K562 (cell line): ENCODE results near the gene C2orf76. TPM values are rescaled to one million over a fixed set of nuclear protein-coding genes. Genes with fewer than 3 reads are reported as not detected.

Source experiments
- ESRRA ChIP-seq: fragments of 450-650 bp; IDR thresholded peaks from 2 replicates; pipeline ENCODE4 v1.6.1; 2014; ENCODE audit warnings: low read depth, mild to moderate bottlenecking, moderate library complexity, borderline replicate concordance
- FOSL1 ChIP-seq: fragments of 200-800 bp; sonication (Bioruptor generic); conservative IDR thresholded peaks from 2 replicates; pipeline ENCODE4 v1.6.1; 2016; ENCODE audit warnings: missing genetic modification characterization, missing compliant biosample characterization
- JUND ChIP-seq, 2 experiments: IDR thresholded peaks; 2 replicates in 1 of 2; 3 replicates in 1 of 2; pipeline ENCODE4 v1.6.1; 2011; ENCODE audit warnings: borderline replicate concordance in 2 of 2, low read depth in 2 of 2, low read length in 2 of 2, improper control_type of control experiment in 1 of 2, missing biosample characterization in 1 of 2, missing genetic modification characterization in 1 of 2, missing genetic modification reagents in 1 of 2
- RCOR1 ChIP-seq, 2 experiments: IDR thresholded peaks; 2 replicates each; pipeline ENCODE4 v1.6.1; 2012; ENCODE audit warnings: low read depth in 2 of 2, low read length in 2 of 2, borderline replicate concordance in 1 of 2, improper control_type of control experiment in 1 of 2
- VEZF1 ChIP-seq: fragments of 200-800 bp; sonication (Bioruptor generic); IDR thresholded peaks from 2 replicates; pipeline ENCODE4 v1.6.1; 2017; ENCODE audit warnings: missing genetic modification characterization, missing compliant biosample characterization
- ZNF740 ChIP-seq, 3 experiments: fragments of 200-800 bp in 1 of 3; sonication (Bioruptor generic) in 1 of 3; sonication (generic) in 1 of 3; formaldehyde crosslinking in 1 of 3; IDR thresholded peaks; 2 replicates each; pipeline versions ENCODE4 v1.6.1 to v1.8.0; 2016 to 2022; ENCODE audit warnings: mild to moderate bottlenecking in 2 of 3, missing compliant biosample characterization in 2 of 3, missing genetic modification characterization in 2 of 3, missing genetic modification reagents in 1 of 3
- polyA plus RNA-seq, 8 experiments: library from polyadenylated mRNA; depleted of rRNA in 4 of 8; stranded (reverse) in 5 of 8; unstranded in 3 of 8; fragments of >200 nt; fragmentation: Nextera tagmentation in 2 of 8; fragmentation: Illumina TruSeq in 1 of 8; extraction: Ambion mirVana in 2 of 8; extraction: Trizol in 1 of 8; gene quantifications; 2 replicates each; pipeline versions ENCODE4 v1.2.1 to v1.2.3, GENCODE V29; 2011 to 2014; ENCODE audit warnings: inconsistent platforms in 1 of 8, missing spikeins in 1 of 8
- total RNA-seq, 7 experiments: library from RNA; depleted of rRNA in 6 of 7; stranded (reverse); fragments of >200 nt in 6 of 7; fragmentation: Illumina TruSeq in 2 of 7; extraction: Trizol in 2 of 7; gene quantifications; 2 replicates each; pipeline versions ENCODE4 v1.2.1 to v1.2.3, GENCODE V29; 2011 to 2021; ENCODE audit warnings: low replicate concordance in 1 of 7
- TF ChIP-seq, protein P1 (sequence below): sonication (generic); formaldehyde crosslinking; IDR thresholded peaks from 2 replicates; pipeline ENCODE4 v1.8.0; 2022; ENCODE audit warnings: missing genetic modification reagents, mild to moderate bottlenecking, borderline replicate concordance
- TF ChIP-seq, protein P2 (sequence below): sonication (generic); formaldehyde crosslinking; IDR thresholded peaks from 2 replicates; pipeline ENCODE4 v1.9.0; 2022; ENCODE audit warnings: mild to moderate bottlenecking, missing genetic modification reagents

C2orf76 gene
- total and polyA plus RNA-seq, 9 of the 15 experiments (the other 6 are each of a cell fraction or from before 2014, with no cell fraction given), result 4.8 to 26.2 (median 14.5) TPM

DNA sequence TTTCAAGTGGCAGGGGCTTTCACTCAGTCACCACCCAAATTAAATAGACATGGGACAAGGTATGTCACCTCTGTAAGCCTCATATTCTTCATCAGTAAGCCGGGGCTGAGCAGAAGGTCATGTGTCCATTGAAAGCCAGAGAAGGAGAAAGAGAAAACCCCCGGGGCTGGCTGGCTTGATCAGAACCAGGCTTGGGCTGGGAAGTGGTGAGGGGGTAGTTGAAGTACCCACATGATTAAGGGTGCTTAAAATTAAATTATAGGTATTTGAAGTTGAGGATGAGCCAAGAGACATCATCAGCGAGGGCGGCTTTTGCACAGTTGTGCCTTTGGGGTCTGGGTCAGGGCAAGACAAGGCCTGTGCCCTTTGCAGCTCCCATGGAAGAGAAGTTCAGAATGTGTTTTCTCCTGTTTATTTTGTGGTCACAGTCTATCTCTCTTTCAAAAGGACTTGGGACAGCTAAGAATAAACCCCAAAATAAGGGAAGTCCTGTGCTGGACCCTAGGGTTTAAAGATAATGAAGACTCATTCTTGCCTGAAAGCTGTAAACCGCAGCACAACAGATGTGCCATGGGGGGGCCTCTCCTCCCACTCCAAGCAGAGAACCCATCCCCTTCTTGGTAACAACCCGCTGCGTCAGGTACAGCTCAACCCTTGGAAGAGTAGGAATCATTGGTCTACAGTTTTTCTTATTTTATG lies 10.8 kb upstream of the C2orf76 start (continued):
- TF ChIP-seq VEZF1 (peak; percentile 92), ZNF740 (CRISPR knock-in tag; IDR thresholded peaks at IDR 0.05) (peak; percentile 92), ZNF740 (tag; IDR thresholded peaks at IDR 0.05) (no peak), FOSL1 (tag) (peak; percentile 46), JUND (IDR thresholded peaks at IDR 0.05; ENCODE audit: borderline replicate concordance, low read depth, low read length) (peak; percentile 21; the same call in 1 of the 2 replicates), JUND (tag; IDR thresholded peaks at IDR 0.05; ENCODE audit: borderline replicate concordance, low read depth, low read length) (peak; percentile 9; the same call in 1 of the 3 replicates), ESRRA (peak; percentile 65; the same call in 1 of the 2 replicates), RCOR1 (IDR thresholded peaks at IDR 0.05; ENCODE audit: borderline replicate concordance in 1 of 2, low read depth in 2 of 2, low read length in 2 of 2) (peak in 1 of 2 experiments; percentile 58; a peak in 2 of 4 replicates)
- TF ChIP-seq, protein P1, sequence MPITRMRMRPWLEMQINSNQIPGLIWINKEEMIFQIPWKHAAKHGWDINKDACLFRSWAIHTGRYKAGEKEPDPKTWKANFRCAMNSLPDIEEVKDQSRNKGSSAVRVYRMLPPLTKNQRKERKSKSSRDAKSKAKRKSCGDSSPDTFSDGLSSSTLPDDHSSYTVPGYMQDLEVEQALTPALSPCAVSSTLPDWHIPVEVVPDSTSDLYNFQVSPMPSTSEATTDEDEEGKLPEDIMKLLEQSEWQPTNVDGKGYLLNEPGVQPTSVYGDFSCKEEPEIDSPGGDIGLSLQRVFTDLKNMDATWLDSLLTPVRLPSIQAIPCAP (CRISPR knock-in tag), result no peak
- TF ChIP-seq, protein P2, sequence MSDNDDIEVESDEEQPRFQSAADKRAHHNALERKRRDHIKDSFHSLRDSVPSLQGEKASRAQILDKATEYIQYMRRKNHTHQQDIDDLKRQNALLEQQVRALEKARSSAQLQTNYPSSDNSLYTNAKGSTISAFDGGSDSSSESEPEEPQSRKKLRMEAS (CRISPR knock-in tag), result no peak
- TF ChIP-seq, all 486 proteins: peak for 27
